Fibroblast of lung (primary cell): ENCODE results near the gene SAP25.

ENCODE experiments used
- CTCF ChIP-seq, 2 donors: IDR thresholded peaks in 1 of 2; conservative IDR thresholded peaks in 1 of 2; 1 replicate in 1 of 2; 2 replicates in 1 of 2; pipeline ENCODE4 v1.5.1; 2011 to 2012; ENCODE audit warnings: low read length in 2 of 2, control low read depth in 1 of 2, inconsistent platforms in 1 of 2, low read depth in 1 of 2, mild to moderate bottlenecking in 1 of 2
- EZH2 ChIP-seq: IDR thresholded peaks from 2 replicates; pipeline ENCODE4 v1.5.1; 2012; ENCODE audit warnings: low read length, control low read depth, mild to moderate bottlenecking; ENCODE audit errors: missing control alignments

GRCh38 chr7:100583132-100584053 is 9.7 kb upstream of the SAP25 start:
- TF ChIP-seq CTCF (conservative IDR thresholded peaks at IDR 0.05 in 1 of 2, IDR thresholded peaks at IDR 0.05 in 1 of 2; ENCODE audit: low read depth in 1 of 2, low read length in 2 of 2) (no peak), EZH2 (no peak)
